ENCODE results near the gene UBE2Q2. TPM values are rescaled to one million over a fixed set of nuclear protein-coding genes. Genes with fewer than 3 reads are reported as not detected.

The UBE2Q2 gene
- total and polyA plus RNA-seq, 9 of the 15 experiments (the other 6 are each of a cell fraction or from before 2014, with no cell fraction given): 6.2 to 24.0 (median 16.2) TPM

Small RNAs within 50 kb of the gene (small RNA-seq; reads per million reads assigned to genes)
- not detected for gene RN7SL510P

Other genes with a start within 250 kb of the UBE2Q2 start
- 32.2 and 33.0 TPM in 2 replicates for gene SNUPN, start 217.7 kb upstream of the UBE2Q2 start, total RNA-seq (2014; rRNA removed)
- gene SNUPN, start 217.7 kb upstream of the UBE2Q2 start, total RNA-seq (2014; rRNA removed; fragmentation: Illumina TruSeq; extraction: Trizol): 39.5 and 41.6 TPM in 2 replicates
- 36.9 and 40.0 TPM in 2 replicates for gene SNUPN, start 217.7 kb upstream of the UBE2Q2 start, total RNA-seq (2015; rRNA removed; fragmentation: Illumina TruSeq; extraction: Trizol)
- gene SNUPN, start 217.7 kb upstream of the UBE2Q2 start, total RNA-seq (2021): 36.6 and 38.3 TPM in 2 replicates
- 29.7 and 38.4 TPM in 2 replicates for gene SNUPN, start 217.7 kb upstream of the UBE2Q2 start, polyA plus RNA-seq (2011; rRNA removed)
- gene SNUPN, start 217.7 kb upstream of the UBE2Q2 start, polyA plus RNA-seq (2014; fragmentation: Illumina TruSeq; extraction: Trizol): 40.9 and 45.0 TPM in 2 replicates
- gene SNUPN, start 217.7 kb upstream of the UBE2Q2 start, polyA plus RNA-seq (2014; fragmentation: Nextera tagmentation; extraction: Ambion mirVana): 10 to 100 TPM; 69.3 to 78.3 TPM
- 38.0 and 42.5 TPM in 2 replicates for gene SNUPN, start 217.7 kb upstream of the UBE2Q2 start, polyA plus RNA-seq (2014; rRNA removed)
- gene IMP3, start 203.2 kb upstream of the UBE2Q2 start, total RNA-seq (2014; rRNA removed): 140 and 159 TPM in 2 replicates
- gene IMP3, start 203.2 kb upstream of the UBE2Q2 start, total RNA-seq (2014; rRNA removed; fragmentation: Illumina TruSeq; extraction: Trizol): 74.4 and 74.6 TPM in 2 replicates
- gene IMP3, start 203.2 kb upstream of the UBE2Q2 start, total RNA-seq (2015; rRNA removed; fragmentation: Illumina TruSeq; extraction: Trizol): 87.6 and 93.6 TPM in 2 replicates
- 113 and 124 TPM in 2 replicates for gene IMP3, start 203.2 kb upstream of the UBE2Q2 start, total RNA-seq (2021)
- gene IMP3, start 203.2 kb upstream of the UBE2Q2 start, polyA plus RNA-seq (2011; rRNA removed): 58.5 and 68.3 TPM in 2 replicates
- 44.5 and 47.1 TPM in 2 replicates for gene IMP3, start 203.2 kb upstream of the UBE2Q2 start, polyA plus RNA-seq (2014; fragmentation: Illumina TruSeq; extraction: Trizol)
- gene IMP3, start 203.2 kb upstream of the UBE2Q2 start, polyA plus RNA-seq (2014; fragmentation: Nextera tagmentation; extraction: Ambion mirVana): 10 to 100 TPM; 14.5 to 15.5 TPM
- gene IMP3, start 203.2 kb upstream of the UBE2Q2 start, polyA plus RNA-seq (2014; rRNA removed): 160 and 161 TPM in 2 replicates
- gene SNX33, start 195.5 kb upstream of the UBE2Q2 start, total RNA-seq (2014; rRNA removed): 10.0 and 13.0 TPM in 2 replicates
- gene SNX33, start 195.5 kb upstream of the UBE2Q2 start, total RNA-seq (2014; rRNA removed; fragmentation: Illumina TruSeq; extraction: Trizol): 4.3 and 4.7 TPM in 2 replicates
- gene SNX33, start 195.5 kb upstream of the UBE2Q2 start, total RNA-seq (2015; rRNA removed; fragmentation: Illumina TruSeq; extraction: Trizol): 8.3 and 8.8 TPM in 2 replicates
- 14.1 and 14.8 TPM in 2 replicates for gene SNX33, start 195.5 kb upstream of the UBE2Q2 start, total RNA-seq (2021)
- gene SNX33, start 195.5 kb upstream of the UBE2Q2 start, polyA plus RNA-seq (2011; rRNA removed): 7.9 and 8.2 TPM in 2 replicates
- gene SNX33, start 195.5 kb upstream of the UBE2Q2 start, polyA plus RNA-seq (2014; fragmentation: Illumina TruSeq; extraction: Trizol): 10.1 TPM in 2 replicates
- gene SNX33, start 195.5 kb upstream of the UBE2Q2 start, polyA plus RNA-seq (2014; fragmentation: Nextera tagmentation; extraction: Ambion mirVana): 1 to 10 TPM; 1.4 to 1.8 TPM
- gene SNX33, start 195.5 kb upstream of the UBE2Q2 start, polyA plus RNA-seq (2014; rRNA removed): 7.5 and 8.3 TPM in 2 replicates
- 0.08 TPM in 1 of 2 replicates, not detected in the other for gene CSPG4, start 130.6 kb upstream of the UBE2Q2 start, total RNA-seq (2014; rRNA removed)
- not detected in 2 replicates for gene CSPG4, start 130.6 kb upstream of the UBE2Q2 start, total RNA-seq (2014; rRNA removed; fragmentation: Illumina TruSeq; extraction: Trizol)
- gene CSPG4, start 130.6 kb upstream of the UBE2Q2 start, total RNA-seq (2015; rRNA removed; fragmentation: Illumina TruSeq; extraction: Trizol): under 0.01 TPM in 1 of 2 replicates, not detected in the other
- 0.07 TPM in 2 replicates for gene CSPG4, start 130.6 kb upstream of the UBE2Q2 start, total RNA-seq (2021)
- 0.04 and 0.08 TPM in 2 replicates for gene CSPG4, start 130.6 kb upstream of the UBE2Q2 start, polyA plus RNA-seq (2011; rRNA removed)
- gene CSPG4, start 130.6 kb upstream of the UBE2Q2 start, polyA plus RNA-seq (2014; fragmentation: Illumina TruSeq; extraction: Trizol): 0.01 and 0.03 TPM in 2 replicates
- gene CSPG4, start 130.6 kb upstream of the UBE2Q2 start, polyA plus RNA-seq (2014; fragmentation: Nextera tagmentation; extraction: Ambion mirVana): not detected
- gene CSPG4, start 130.6 kb upstream of the UBE2Q2 start, polyA plus RNA-seq (2014; rRNA removed): not detected in 2 replicates
- gene FBXO22, start 60.4 kb downstream of the UBE2Q2 start, total RNA-seq (2014; rRNA removed): 68.8 and 69.6 TPM in 2 replicates
- gene FBXO22, start 60.4 kb downstream of the UBE2Q2 start, total RNA-seq (2014; rRNA removed; fragmentation: Illumina TruSeq; extraction: Trizol): 75.5 and 81.7 TPM in 2 replicates
- 52.7 and 53.0 TPM in 2 replicates for gene FBXO22, start 60.4 kb downstream of the UBE2Q2 start, total RNA-seq (2015; rRNA removed; fragmentation: Illumina TruSeq; extraction: Trizol)
- 81.4 and 85.9 TPM in 2 replicates for gene FBXO22, start 60.4 kb downstream of the UBE2Q2 start, total RNA-seq (2021)
- 76.6 and 99.4 TPM in 2 replicates for gene FBXO22, start 60.4 kb downstream of the UBE2Q2 start, polyA plus RNA-seq (2011; rRNA removed)
- 53.4 and 66.5 TPM in 2 replicates for gene FBXO22, start 60.4 kb downstream of the UBE2Q2 start, polyA plus RNA-seq (2014; fragmentation: Illumina TruSeq; extraction: Trizol)
- 10 to 100 TPM; 24.4 to 31.0 TPM for gene FBXO22, start 60.4 kb downstream of the UBE2Q2 start, polyA plus RNA-seq (2014; fragmentation: Nextera tagmentation; extraction: Ambion mirVana)
- 54.8 and 63.4 TPM in 2 replicates for gene FBXO22, start 60.4 kb downstream of the UBE2Q2 start, polyA plus RNA-seq (2014; rRNA removed)
- 0.50 and 0.86 TPM in 2 replicates for gene NRG4, start 169.0 kb downstream of the UBE2Q2 start, total RNA-seq (2014; rRNA removed)
- 0.76 and 0.80 TPM in 2 replicates for gene NRG4, start 169.0 kb downstream of the UBE2Q2 start, total RNA-seq (2014; rRNA removed; fragmentation: Illumina TruSeq; extraction: Trizol)
- gene NRG4, start 169.0 kb downstream of the UBE2Q2 start, total RNA-seq (2015; rRNA removed; fragmentation: Illumina TruSeq; extraction: Trizol): 1.7 and 2.3 TPM in 2 replicates
- gene NRG4, start 169.0 kb downstream of the UBE2Q2 start, total RNA-seq (2021): 1.5 TPM in 2 replicates
- gene NRG4, start 169.0 kb downstream of the UBE2Q2 start, polyA plus RNA-seq (2011; rRNA removed): 0.05 and 0.33 TPM in 2 replicates
- gene NRG4, start 169.0 kb downstream of the UBE2Q2 start, polyA plus RNA-seq (2014; fragmentation: Illumina TruSeq; extraction: Trizol): 0.71 and 1.2 TPM in 2 replicates
- gene NRG4, start 169.0 kb downstream of the UBE2Q2 start, polyA plus RNA-seq (2014; fragmentation: Nextera tagmentation; extraction: Ambion mirVana): 1 to 10 TPM; 2.4 to 2.5 TPM
- 0.60 and 1.2 TPM in 2 replicates for gene NRG4, start 169.0 kb downstream of the UBE2Q2 start, polyA plus RNA-seq (2014; rRNA removed)
- gene TMEM266, start 216.5 kb downstream of the UBE2Q2 start, total RNA-seq (2014; rRNA removed): not detected in 2 replicates
- gene TMEM266, start 216.5 kb downstream of the UBE2Q2 start, total RNA-seq (2014; rRNA removed; fragmentation: Illumina TruSeq; extraction: Trizol): not detected in 2 replicates
- gene TMEM266, start 216.5 kb downstream of the UBE2Q2 start, total RNA-seq (2015; rRNA removed; fragmentation: Illumina TruSeq; extraction: Trizol): not detected in 2 replicates
- gene TMEM266, start 216.5 kb downstream of the UBE2Q2 start, total RNA-seq (2021): not detected in 2 replicates
- gene TMEM266, start 216.5 kb downstream of the UBE2Q2 start, polyA plus RNA-seq (2011; rRNA removed): not detected in 2 replicates
- not detected in 2 replicates for gene TMEM266, start 216.5 kb downstream of the UBE2Q2 start, polyA plus RNA-seq (2014; fragmentation: Illumina TruSeq; extraction: Trizol)
- gene TMEM266, start 216.5 kb downstream of the UBE2Q2 start, polyA plus RNA-seq (2014; fragmentation: Nextera tagmentation; extraction: Ambion mirVana): not detected
- gene TMEM266, start 216.5 kb downstream of the UBE2Q2 start, polyA plus RNA-seq (2014; rRNA removed): not detected in 2 replicates

All from K562 (cell line).